Lung (tissue), 12 donors: Measurements from ENCODE around the gene PCYT1B. TPM values are rescaled to one million over a fixed set of nuclear protein-coding genes. Genes with fewer than 3 reads are reported as not detected.
A peak's percentile ranks its signal among the peaks of the same experiment; 100 is the strongest.

ENCODE experiments used
- ATAC-seq: fragments of 200-7000 bp; cut with Tn5 transposase; one replicate; pipeline ENCODE4 v1.9.1; 2020; ENCODE audit warnings: moderate number of reproducible peaks; ENCODE audit not compliant: insufficient read depth, low FRiP score
- DNase-seq, 3 donors: peaks; one replicate each; pipeline ENCODE4 v3.0.0-alpha.2; 2013 to 2017
- H3K27ac ChIP-seq, 2 donors: one replicate each; pipeline ENCODE4 v1.5.1; 2013; ENCODE audit warnings: mild to moderate bottlenecking in 2 of 2, moderate library complexity in 2 of 2, control low read depth in 1 of 2, inconsistent platforms in 1 of 2, low read depth in 1 of 2, low read length in 1 of 2
- H3K27me3 ChIP-seq, 3 donors: one replicate each; pipeline ENCODE4 v1.5.1; 2013; ENCODE audit warnings: low read length in 2 of 3; ENCODE audit not compliant: control insufficient read depth in 3 of 3, insufficient read depth in 3 of 3
- H3K36me3 ChIP-seq, 4 donors: one replicate each; pipeline ENCODE4 v1.5.1; 2013; ENCODE audit warnings: low read length in 4 of 4, mild to moderate bottlenecking in 1 of 4, moderate library complexity in 1 of 4; ENCODE audit not compliant: control insufficient read depth in 4 of 4, insufficient read depth in 4 of 4
- H3K4me1 ChIP-seq, 5 donors: one replicate each; pipeline ENCODE4 v1.5.1; 2013; ENCODE audit warnings: low read length in 5 of 5, mild to moderate bottlenecking in 2 of 5, moderate library complexity in 1 of 5; ENCODE audit not compliant: control insufficient read depth in 5 of 5, insufficient read depth in 5 of 5
- H3K4me3 ChIP-seq: one replicate; pipeline ENCODE4 v1.5.1; 2013; ENCODE audit warnings: mild to moderate bottlenecking, control low read depth, moderate library complexity
- H3K9ac ChIP-seq, 2 donors: one replicate each; pipeline ENCODE4 v1.5.1; 2013; ENCODE audit warnings: low read length in 2 of 2, control low read depth in 1 of 2; ENCODE audit not compliant: insufficient read depth in 1 of 2
- H3K9me3 ChIP-seq, 4 donors: one replicate each; pipeline ENCODE4 v1.5.1; 2013; ENCODE audit warnings: low read length in 3 of 4, mild to moderate bottlenecking in 1 of 4, moderate library complexity in 1 of 4; ENCODE audit not compliant: control insufficient read depth in 4 of 4, insufficient read depth in 3 of 4
- WGBS, 2 donors: extraction: QIAGEN DNeasy Blood & Tissue Kit; methylation state at CpG; one replicate each; pipeline ENCODE4 v1.1.7; 2013; 5-methylcytosine and 5-hydroxymethylcytosine counted together
- polyA plus RNA-seq, 2 donors: library from polyadenylated mRNA; stranded (reverse); fragments of 200-250 nt; gene quantifications; one replicate each; pipeline ENCODE4 v1.2.1, GENCODE V29; 2013
- total RNA-seq, 2 donors: library from RNA; depleted of rRNA in 1 of 2; stranded (reverse); fragments of >200 nt in 1 of 2; gene quantifications; one replicate each; pipeline ENCODE4 v1.2.1, GENCODE V29; 2014 to 2021
- TF ChIP-seq, protein P1 (sequence below): IDR thresholded peaks from 2 replicates; pipeline ENCODE4 v1.5.1; 2012; ENCODE audit warnings: mild to moderate bottlenecking; ENCODE audit errors: control extremely low read depth, extremely low read depth
- donor health status: control.
- donor health status: control.
- donor health status: Bipolar disorder and iron deficiency.
- donor health status: healthy.
- donor health status: DM: yes; HTN: yes; CAD: no.

Gene PCYT1B
- total and polyA plus RNA-seq, 4 donors = 0.35 to 5.0 (median 2.4) TPM

GRCh38 chrX:24547961-24548360 is 99.2 kb downstream of the PCYT1B start:
- 93 to 100% methylated on average over 1 of the region's 1 CpG for WGBS, 2 donors
- TF ChIP-seq, protein P1, sequence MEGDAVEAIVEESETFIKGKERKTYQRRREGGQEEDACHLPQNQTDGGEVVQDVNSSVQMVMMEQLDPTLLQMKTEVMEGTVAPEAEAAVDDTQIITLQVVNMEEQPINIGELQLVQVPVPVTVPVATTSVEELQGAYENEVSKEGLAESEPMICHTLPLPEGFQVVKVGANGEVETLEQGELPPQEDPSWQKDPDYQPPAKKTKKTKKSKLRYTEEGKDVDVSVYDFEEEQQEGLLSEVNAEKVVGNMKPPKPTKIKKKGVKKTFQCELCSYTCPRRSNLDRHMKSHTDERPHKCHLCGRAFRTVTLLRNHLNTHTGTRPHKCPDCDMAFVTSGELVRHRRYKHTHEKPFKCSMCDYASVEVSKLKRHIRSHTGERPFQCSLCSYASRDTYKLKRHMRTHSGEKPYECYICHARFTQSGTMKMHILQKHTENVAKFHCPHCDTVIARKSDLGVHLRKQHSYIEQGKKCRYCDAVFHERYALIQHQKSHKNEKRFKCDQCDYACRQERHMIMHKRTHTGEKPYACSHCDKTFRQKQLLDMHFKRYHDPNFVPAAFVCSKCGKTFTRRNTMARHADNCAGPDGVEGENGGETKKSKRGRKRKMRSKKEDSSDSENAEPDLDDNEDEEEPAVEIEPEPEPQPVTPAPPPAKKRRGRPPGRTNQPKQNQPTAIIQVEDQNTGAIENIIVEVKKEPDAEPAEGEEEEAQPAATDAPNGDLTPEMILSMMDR = no peak

GRCh38 chrX:24542756-24543155 is 104.4 kb downstream of the PCYT1B start:
- H3K4me1 ChIP-seq = peaks cover 0 to 7% (median 0%) of the 10 kb centered on the region in 5 donors
- 52 to 64% methylated on average over 4 of the region's 4 CpGs for WGBS, 2 donors
- TF ChIP-seq, protein P1 = no peak
- peak; percentile 26 to 88 (median 78) for DNase-seq
- H3K27me3 ChIP-seq = peaks cover 0 to 29% (median 0%) of the 10 kb centered on the region in 3 donors
- no peaks in the 10 kb centered on the region for H3K36me3 ChIP-seq
- H3K9ac ChIP-seq = no peak overlapping the region
- peaks cover 0 to 5% (median 0%) of the 10 kb centered on the region in 4 donors for H3K9me3 ChIP-seq
- ATAC-seq = no peak
- H3K27ac ChIP-seq = no peak overlapping the region
- no peak overlapping the region for H3K4me3 ChIP-seq

More at GRCh38 chrX:24547961-24548360, 99.2 kb downstream of the PCYT1B start:
- ATAC-seq (no peak), DNase-seq (no peak)
- Histone ChIP-seq H3K4me3 (no peak overlapping the region), H3K27ac (no peak overlapping the region), H3K9me3 (peaks cover 0 to 5% (median 0%) of the 10 kb centered on the region in 4 donors), H3K4me1 (peaks cover 0 to 2% (median 0%) of the 10 kb centered on the region in 5 donors), H3K9ac (no peak overlapping the region), H3K27me3 (peaks cover 0 to 33% (median 0%) of the 10 kb centered on the region in 3 donors), H3K36me3 (no peaks in the 10 kb centered on the region)

DNA sequence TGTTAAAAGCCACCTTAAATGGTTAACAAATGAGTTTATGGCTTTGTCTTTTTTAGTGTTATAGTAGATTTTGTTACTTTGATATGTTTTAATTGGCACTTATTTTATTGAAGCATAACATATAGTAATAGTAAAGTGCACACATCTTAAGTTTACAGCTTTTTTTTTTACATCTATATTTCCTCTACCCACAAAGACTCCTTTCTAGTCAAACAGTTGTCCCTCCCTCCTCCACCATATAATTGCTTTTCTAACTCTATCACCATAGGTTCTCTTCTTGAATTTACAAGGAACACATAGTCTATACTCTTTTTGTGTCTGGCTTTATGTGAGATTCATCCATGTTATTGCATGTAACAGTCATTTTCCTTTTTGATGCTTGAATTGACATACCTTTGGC is 110.6 kb downstream of the PCYT1B start:
- Histone ChIP-seq H3K4me1 (no peaks in the 10 kb centered on the region), H3K9ac (no peak overlapping the region), H3K9me3 (no peaks in the 10 kb centered on the region), H3K36me3 (peaks cover 0 to 3% (median 0%) of the 10 kb centered on the region in 4 donors), H3K4me3 (no peak overlapping the region), H3K27ac (no peak overlapping the region), H3K27me3 (peaks cover 0 to 12% (median 0%) of the 10 kb centered on the region in 3 donors)
- ATAC-seq = no peak
- no peak for DNase-seq
- TF ChIP-seq, protein P1 = no peak

DNA sequence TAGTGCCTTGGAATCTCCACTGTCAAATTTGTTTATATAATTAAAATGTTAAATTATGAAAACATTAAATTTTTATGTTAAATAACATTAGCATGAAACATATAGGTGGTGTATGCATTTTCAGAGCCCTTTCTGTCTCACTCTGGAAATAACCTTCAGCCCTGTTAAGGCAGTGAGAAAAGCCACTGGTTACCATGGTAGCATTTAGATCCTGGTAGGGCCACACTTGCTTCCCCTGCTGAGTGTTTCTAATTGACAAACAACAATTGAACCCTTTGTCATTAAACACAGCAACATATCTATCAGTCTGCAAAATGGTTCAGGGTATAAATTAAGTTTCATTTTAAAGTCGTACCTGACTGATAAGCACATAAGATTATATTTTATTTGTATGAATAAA is 118.5 kb downstream of the PCYT1B start:
- no peak overlapping the region for H3K9ac ChIP-seq
- H3K9me3 ChIP-seq = no peaks in the 10 kb centered on the region
- DNase-seq (no peak), ATAC-seq (no peak)
- TF ChIP-seq, protein P1 = no peak
- no peak overlapping the region for H3K4me3 ChIP-seq
- H3K36me3 ChIP-seq = peaks cover 0 to 4% (median 0%) of the 10 kb centered on the region in 4 donors
- no peak overlapping the region for H3K27ac ChIP-seq
- WGBS, 2 donors = 64 to 87% methylated on average over 1 of the region's 1 CpG
- H3K4me1 ChIP-seq = peaks cover 0 to 1% (median 0%) of the 10 kb centered on the region in 5 donors
- H3K27me3 ChIP-seq = peaks cover 0 to 27% (median 17%) of the 10 kb centered on the region in 3 donors
